CD4-positive, alpha-beta memory T cell (primary cell): Measurements from ENCODE around the gene DYNC2H1. TPM values are rescaled to one million over a fixed set of nuclear protein-coding genes. Genes with fewer than 3 reads are reported as not detected.
A peak's percentile ranks its signal among the peaks of the same experiment; 100 is the strongest.

Experiments used
- CTCF ChIA-PET: fragments of 350-600 bp; sonication (Branson Sonifier 250); formaldehyde crosslinking; loops from one replicate; lab custom pipeline; 2021; ENCODE audit warnings: inconsistent platforms; ENCODE audit not compliant: partially characterized antibody; lab: Charles Lee
- POLR2A ChIA-PET: fragments of 350-600 bp; sonication (Branson Sonifier 250); formaldehyde crosslinking; loops from one replicate; lab custom pipeline; 2021; ENCODE audit not compliant: partially characterized antibody; lab: Charles Lee
- DNase-seq, 5 donors: peaks; one replicate each; pipeline versions ENCODE4 v3.0.0 to v3.0.0-alpha.2; 2020 to 2022; ENCODE audit warnings: mixed read lengths in 1 of 5
- H3K27ac ChIP-seq: one replicate; pipeline ENCODE4 v1.7.0; 2013; ENCODE audit warnings: low read depth, low read length
- H3K27me3 ChIP-seq: 2 replicates; pipeline ENCODE4 v1.7.0; 2013; ENCODE audit warnings: mild to moderate bottlenecking, low read length, moderate library complexity; ENCODE audit not compliant: insufficient read depth
- H3K36me3 ChIP-seq: 2 replicates; pipeline ENCODE4 v1.7.0; 2013; ENCODE audit warnings: mild to moderate bottlenecking, low read length, moderate library complexity; ENCODE audit not compliant: insufficient read depth
- H3K4me1 ChIP-seq: 2 replicates; pipeline ENCODE4 v1.7.0; 2013; ENCODE audit warnings: mild to moderate bottlenecking, low read length, moderate library complexity; ENCODE audit not compliant: insufficient read depth
- H3K4me3 ChIP-seq, 2 donors: one replicate each; pipeline ENCODE4 v1.7.0; 2013; ENCODE audit warnings: low read length in 2 of 2, mild to moderate bottlenecking in 1 of 2
- H3K9me3 ChIP-seq, 2 donors: one replicate each; pipeline ENCODE4 v1.7.0; 2013; ENCODE audit warnings: low read length in 2 of 2, control low read depth in 1 of 2; ENCODE audit not compliant: control insufficient read depth in 1 of 2
- H3K27ac Mint-ChIP-seq, 7 donors: one replicate each; pipeline ENCODE4 v1.8.0; 2020 to 2021; ENCODE audit warnings: mixed read lengths in 7 of 7, mild to moderate bottlenecking in 6 of 7, inconsistent platforms in 3 of 7, moderate library complexity in 3 of 7
- H3K27me3 Mint-ChIP-seq, 2 donors: one replicate each; pipeline ENCODE4 v1.8.0; 2020 to 2021; ENCODE audit warnings: mixed read lengths in 2 of 2
- H3K36me3 Mint-ChIP-seq, 2 donors: one replicate each; pipeline ENCODE4 v1.8.0; 2020 to 2021; ENCODE audit warnings: mixed read lengths in 2 of 2, inconsistent platforms in 1 of 2, mild to moderate bottlenecking in 1 of 2
- H3K4me1 Mint-ChIP-seq, 4 donors: one replicate each; pipeline ENCODE4 v1.8.0; 2020 to 2021; ENCODE audit warnings: mixed read lengths in 4 of 4, mild to moderate bottlenecking in 1 of 4
- H3K4me3 Mint-ChIP-seq, 8 donors: one replicate each; pipeline ENCODE4 v1.8.0; 2020 to 2021; ENCODE audit warnings: mixed read lengths in 8 of 8, mild to moderate bottlenecking in 7 of 8, moderate library complexity in 6 of 8, inconsistent platforms in 3 of 8
- H3K9me3 Mint-ChIP-seq, 8 donors: one replicate each; pipeline ENCODE4 v1.8.0; 2020 to 2021; ENCODE audit warnings: mixed read lengths in 8 of 8, mild to moderate bottlenecking in 5 of 8, inconsistent platforms in 3 of 8, moderate library complexity in 1 of 8
- intact Hi-C: fragments of 100-400 bp; cut with micrococcal nuclease; formaldehyde crosslinking; loops from one replicate; pipeline ENCODE4 v1.15.1; 2023
- polyA plus RNA-seq, 2 donors: library from polyadenylated mRNA; unstranded; fragments of 300-500 nt; fragmentation: Illumina TruSeq; gene quantifications; one replicate each; pipeline ENCODE4 v1.2.3, GENCODE V29; 2021
- total RNA-seq, 2 experiments: library from RNA; stranded (reverse); gene quantifications; one replicate each; pipeline ENCODE4 v1.2.3, GENCODE V29; 2021

Gene DYNC2H1
- total and polyA plus RNA-seq, 4 experiments from 2014 or later: 0.58 to 4.2 (median 2.5) TPM

- Mint-ChIP-seq H3K4me3 (peak overlapping the region; percentile 86 to 97 (median 94)), H3K36me3 (peaks cover 8 to 21% of the 10 kb centered on the region in 2 donors), H3K27ac (peak overlapping the region; percentile 86 to 99 (median 97)), H3K9me3 (no peaks in the 10 kb centered on the region), H3K4me1 (peaks cover 16 to 34% (median 26%) of the 10 kb centered on the region in 4 donors), H3K27me3 (peaks cover 10 to 15% of the 10 kb centered on the region in 2 donors)
- intact Hi-C loops: loop anchor here (2.0 kb wide), 1 partner anchor 20 kb away; no protein-coding TSS in a partner anchor
- ChIA-PET CTCF (interaction anchor here (1.3 to 3.6 kb wide), 2 partner anchors 16 to 29 kb away, joined by 4 to 49 read pairs; partner anchors contain the start of gene DYNC2H1), POLR2A (interaction anchor here (1.0 to 3.1 kb wide), 5 partner anchors 13 to 55 kb away, joined by 3 to 74 read pairs (median 5); partner anchors contain the start of gene DYNC2H1)
- H3K4me3 ChIP-seq: peak overlapping the region; percentile 47 to 58
- H3K4me1 ChIP-seq: peaks cover 36% of the 10 kb centered on the region
- H3K27me3 ChIP-seq: no peaks in the 10 kb centered on the region
- H3K36me3 ChIP-seq: no peaks in the 10 kb centered on the region
- peak overlapping the region; percentile 79 for H3K27ac ChIP-seq
- no peaks in the 10 kb centered on the region for H3K9me3 ChIP-seq
- DNase-seq: peak in 4 of 5 donors; percentile 9 to 44 (median 38)
Measured at GRCh38 chr11:103091064-103091800, 18.0 kb upstream of the DYNC2H1 start.

DNA sequence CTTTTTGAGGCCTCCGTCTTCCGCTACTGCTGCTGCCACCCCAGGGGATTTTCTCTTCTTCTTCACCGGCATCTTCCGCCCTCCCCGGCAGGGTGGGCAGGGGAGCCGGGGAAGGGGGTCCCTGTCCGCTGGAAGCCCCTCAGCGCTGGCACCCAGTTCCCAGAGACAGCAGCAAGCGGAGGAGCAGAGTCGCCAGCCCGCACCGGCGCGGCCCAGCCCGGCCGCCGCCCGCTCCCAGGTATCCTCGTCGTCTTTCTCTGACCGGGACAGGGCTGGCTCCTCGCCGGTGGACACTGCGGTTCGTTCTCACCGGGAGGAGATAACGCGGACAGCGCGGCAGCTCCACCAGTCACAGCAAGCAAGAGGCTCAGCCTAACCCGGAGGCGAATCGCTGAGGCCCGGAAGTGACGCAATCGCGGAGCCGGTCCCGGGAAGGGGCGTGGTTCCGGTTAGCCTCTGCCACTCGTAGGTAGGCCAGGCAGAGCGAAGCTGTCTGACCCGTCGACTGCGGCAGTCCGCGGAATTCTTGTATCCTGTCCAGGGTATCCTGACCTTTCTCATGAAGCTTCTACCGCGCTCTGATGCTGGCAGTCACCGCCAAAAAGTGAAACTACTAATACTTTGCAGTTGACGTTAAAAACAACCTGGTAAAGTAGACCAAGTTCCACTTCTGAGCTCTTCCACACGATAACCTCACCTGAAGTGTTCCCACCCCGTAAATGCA lies 17.3 kb upstream of the DYNC2H1 start, which contains the start of gene DCUN1D5:
TSS of gene DCUN1D5 (minus strand) at position 360 of the 724 bp plus-strand sequence. CDS start at position 72, 288 bp downstream.
- Histone ChIP-seq H3K4me3 (peak within 1 kb of the TSS; percentile 47 to 58), H3K27me3 (no peaks in the 10 kb centered on the region), H3K9me3 (no peaks in the 10 kb centered on the region), H3K27ac (peak within 1 kb of the TSS; percentile 79), H3K4me1 (peaks cover 36% of the 10 kb centered on the region), H3K36me3 (no peaks in the 10 kb centered on the region)
- ChIA-PET CTCF (interaction anchor here (1.3 to 3.6 kb wide), 2 partner anchors 15 to 30 kb away, joined by 4 to 49 read pairs; partner anchors contain the start of gene DYNC2H1), POLR2A (interaction anchor here (0.7 to 3.1 kb wide), 8 partner anchors 8 to 56 kb away, joined by 3 to 74 read pairs (median 5); partner anchors contain the start of gene DYNC2H1)
- intact Hi-C loops: loop anchor here (1.0 to 2.0 kb wide), 4 partner anchors 17 to 1177 kb away; partner anchors contain the start of genes CEP126 and DYNC2H1
- Mint-ChIP-seq H3K36me3 (peaks cover 4 to 19% of the 10 kb centered on the region in 2 donors), H3K27me3 (peaks cover 13 to 18% of the 10 kb centered on the region in 2 donors), H3K4me1 (peaks cover 13 to 29% (median 25%) of the 10 kb centered on the region in 4 donors), H3K27ac (peak within 1 kb of the TSS; percentile 92 to 99 (median 97)), H3K4me3 (peak within 1 kb of the TSS; percentile 86 to 97 (median 94)), H3K9me3 (no peaks in the 10 kb centered on the region)
- peak; percentile 92 to 95 (median 93) for DNase-seq

DNA sequence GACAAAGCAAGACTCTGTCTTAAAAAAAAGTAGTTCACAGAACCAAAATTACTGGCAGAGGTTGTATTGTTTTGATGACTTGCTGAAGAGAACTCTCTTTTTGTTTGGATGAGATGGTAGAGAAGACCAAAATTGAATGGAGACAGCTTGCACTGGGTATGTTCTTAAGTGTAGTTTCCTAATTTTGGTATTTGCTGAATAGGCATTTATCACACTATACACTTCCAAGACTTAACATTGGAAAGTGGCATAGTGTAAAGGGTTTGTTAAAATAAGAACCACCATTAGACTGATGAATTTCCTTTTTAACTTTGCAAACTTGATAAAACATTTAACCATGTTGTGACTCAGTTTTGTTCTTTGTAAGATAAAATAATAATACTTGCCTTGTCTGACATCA lies 11.9 kb upstream of the DYNC2H1 start:
- H3K4me3 ChIP-seq: no peak overlapping the region
- H3K27me3 ChIP-seq: no peaks in the 10 kb centered on the region
- peaks cover 0 to 2% (median 0%) of the 10 kb centered on the region in 8 donors for H3K9me3 Mint-ChIP-seq
- H3K9me3 ChIP-seq: no peaks in the 10 kb centered on the region
- no peak overlapping the region for H3K4me3 Mint-ChIP-seq
- H3K4me1 Mint-ChIP-seq: peaks cover 0 to 6% (median 4%) of the 10 kb centered on the region in 4 donors
- H3K27me3 Mint-ChIP-seq: peaks cover 21 to 30% of the 10 kb centered on the region in 2 donors
- no peaks in the 10 kb centered on the region for H3K36me3 ChIP-seq
- CTCF ChIA-PET: no interaction called here
- POLR2A ChIA-PET: no interaction called here
- H3K36me3 Mint-ChIP-seq: peaks cover 0 to 3% of the 10 kb centered on the region in 2 donors
- H3K4me1 ChIP-seq: peaks cover 7% of the 10 kb centered on the region
- no peak overlapping the region for H3K27ac Mint-ChIP-seq
- intact Hi-C loops: no loop called here
- DNase-seq: no peak
- H3K27ac ChIP-seq: no peak overlapping the region

DNA sequence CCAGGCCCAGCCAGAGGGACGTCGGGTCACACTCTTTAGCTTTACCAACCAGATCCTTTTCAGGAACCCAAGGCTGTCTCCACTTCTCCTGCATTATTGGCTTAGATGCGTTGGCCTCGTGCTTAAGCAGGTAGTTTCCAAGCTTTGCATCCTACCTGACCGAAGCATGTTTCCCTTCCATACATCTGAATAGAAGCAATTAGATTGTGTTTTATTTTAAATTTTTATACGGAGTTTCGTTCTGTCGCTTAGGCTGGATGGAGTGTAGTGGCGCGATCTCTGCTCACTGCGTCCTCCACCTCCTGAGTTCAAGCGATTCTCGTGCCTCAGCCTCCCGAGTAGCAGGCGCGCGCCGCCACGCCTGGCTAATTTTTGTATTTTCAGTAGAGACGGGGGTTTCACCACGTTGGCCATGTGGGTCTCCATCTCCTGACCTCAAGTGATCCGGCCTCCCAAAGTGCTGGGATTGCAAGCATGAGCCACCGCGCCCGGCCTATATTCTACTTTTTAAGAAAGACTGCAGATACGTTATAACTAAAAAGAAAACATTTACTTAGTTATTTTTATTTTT lies 677 bp downstream of the DYNC2H1 start:
- H3K4me1 Mint-ChIP-seq: peaks cover 2 to 14% (median 11%) of the 10 kb centered on the region in 4 donors
- Histone ChIP-seq H3K27me3 (no peaks in the 10 kb centered on the region), H3K9me3 (no peaks in the 10 kb centered on the region), H3K36me3 (no peaks in the 10 kb centered on the region), H3K4me1 (no peaks in the 10 kb centered on the region), H3K4me3 (peak overlapping the region; percentile 70 to 99), H3K27ac (peak overlapping the region; percentile 62)
- intact Hi-C loops: loop anchor here (1.0 kb wide), 3 partner anchors 18 to 491 kb away; partner anchors contain the start of gene DCUN1D5
- peaks cover under 1 to 8% of the 10 kb centered on the region in 2 donors for H3K36me3 Mint-ChIP-seq
- ChIA-PET CTCF (interaction anchor here (0.8 to 5.9 kb wide), 16 partner anchors 8 to 1195 kb away, joined by 3 to 49 read pairs (median 5); partner anchors contain the start of genes CEP126 and DCUN1D5), POLR2A (interaction anchor here (0.7 to 3.7 kb wide), 5 partner anchors 16 to 491 kb away, joined by 3 to 74 read pairs (median 4); partner anchors contain the start of gene DCUN1D5)
- no peak for DNase-seq
- peak overlapping the region; percentile 94 to 100 (median 98) for H3K27ac Mint-ChIP-seq
- H3K9me3 Mint-ChIP-seq: peaks cover 0 to 2% (median 0%) of the 10 kb centered on the region in 8 donors
- peak overlapping the region; percentile 92 to 100 (median 98) for H3K4me3 Mint-ChIP-seq
- peaks cover 0 to 3% of the 10 kb centered on the region in 2 donors for H3K27me3 Mint-ChIP-seq

DNA sequence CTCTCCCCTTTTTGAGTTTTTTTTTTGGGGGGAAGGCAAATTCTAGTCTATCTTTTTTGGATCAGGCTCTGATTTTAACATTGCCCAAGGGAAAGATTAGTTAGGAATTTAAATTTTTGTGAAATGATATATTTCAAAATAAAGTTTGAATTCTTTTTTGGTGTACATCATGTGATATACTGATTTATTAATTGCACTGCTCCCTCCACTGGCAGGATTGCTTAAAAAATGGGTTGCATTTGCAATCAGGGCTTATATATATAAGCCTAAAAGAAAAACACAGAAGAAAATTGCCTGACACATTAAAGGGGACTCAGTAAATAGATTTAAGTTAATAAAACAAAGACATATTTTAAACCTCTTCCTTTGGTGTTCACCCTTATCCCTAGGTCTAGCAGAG lies 1.2 kb downstream of the DYNC2H1 start:
- H3K36me3 ChIP-seq: no peaks in the 10 kb centered on the region
- peaks cover 3 to 8% of the 10 kb centered on the region in 2 donors for H3K36me3 Mint-ChIP-seq
- no peaks in the 10 kb centered on the region for H3K9me3 ChIP-seq
- ChIA-PET CTCF (interaction anchor here (5.9 kb wide), 1 partner anchor 19 kb away, joined by 49 read pairs; the partner anchor contains the start of gene DCUN1D5), POLR2A (interaction anchor here (3.7 kb wide), 1 partner anchor 19 kb away, joined by 74 read pairs; the partner anchor contains the start of gene DCUN1D5)
- no peak for DNase-seq
- H3K27ac Mint-ChIP-seq: peak overlapping the region in 3 of 7 donors; percentile 94 to 100 (median 99)
- no peak overlapping the region for H3K27ac ChIP-seq
- intact Hi-C loops: no loop called here
- H3K27me3 ChIP-seq: no peaks in the 10 kb centered on the region
- peaks cover 2 to 14% (median 11%) of the 10 kb centered on the region in 4 donors for H3K4me1 Mint-ChIP-seq
- peaks cover 0 to 3% of the 10 kb centered on the region in 2 donors for H3K27me3 Mint-ChIP-seq
- H3K4me3 Mint-ChIP-seq: peak overlapping the region in 5 of 8 donors; percentile 97 to 100 (median 98)
- H3K4me1 ChIP-seq: no peaks in the 10 kb centered on the region
- no peak overlapping the region for H3K4me3 ChIP-seq
- peaks cover 0 to 2% (median 0%) of the 10 kb centered on the region in 8 donors for H3K9me3 Mint-ChIP-seq

- Histone ChIP-seq H3K36me3 (no peaks in the 10 kb centered on the region), H3K9me3 (no peaks in the 10 kb centered on the region), H3K4me3 (no peak overlapping the region), H3K27me3 (no peaks in the 10 kb centered on the region), H3K27ac (no peak overlapping the region), H3K4me1 (no peaks in the 10 kb centered on the region)
- DNase-seq: no peak
- Mint-ChIP-seq H3K27me3 (peaks cover 0 to 3% of the 10 kb centered on the region in 2 donors), H3K4me3 (no peak overlapping the region), H3K4me1 (peaks cover 2 to 14% (median 11%) of the 10 kb centered on the region in 4 donors), H3K27ac (peak overlapping the region in 2 of 7 donors; percentile 30 to 48), H3K36me3 (peaks cover 3 to 8% of the 10 kb centered on the region in 2 donors), H3K9me3 (peaks cover 0 to 2% (median 0%) of the 10 kb centered on the region in 8 donors)
- ChIA-PET CTCF (no interaction called here), POLR2A (no interaction called here)
- intact Hi-C loops: no loop called here
Measured at GRCh38 chr11:103111400-103111799, 2.2 kb downstream of the DYNC2H1 start.
